ENCODE results near the gene EDA. TPM values are rescaled to one million over a fixed set of nuclear protein-coding genes. Genes with fewer than 3 reads are reported as not detected.

EDA gene
- total RNA-seq, 1 donor from 2014 or later = 6.8 TPM

GRCh38 chrX:69876221-69876620 lies 260.3 kb downstream of the EDA start:
- H3K4me3 ChIP-seq = no peak overlapping the region
- Mint-ChIP-seq H3K4me1 (no peaks in the 10 kb centered on the region), H3K27ac (no peak overlapping the region), H3K4me3 (no peak overlapping the region), H3K36me3 (no peaks in the 10 kb centered on the region), H3K9me3 (peaks cover 2% of the 10 kb centered on the region), H3K27me3 (ENCODE audit: insufficient read depth, low read depth) (peaks cover 2% of the 10 kb centered on the region)
- no peak overlapping the region for H3K4me2 ChIP-seq
- no peak overlapping the region for H3K9ac ChIP-seq
- H3K4me1 ChIP-seq = no peaks in the 10 kb centered on the region
- no peaks in the 10 kb centered on the region for H3K79me2 ChIP-seq (ENCODE audit: low read depth)
- no peaks in the 10 kb centered on the region for H3F3A ChIP-seq (ENCODE audit: low read depth)
- H3K27ac ChIP-seq = no peak overlapping the region
- H2AFZ ChIP-seq (replicated peaks) = no peak overlapping the region
- H3K9me3 ChIP-seq (ENCODE audit: low read depth) = peaks cover 11% of the 10 kb centered on the region
- TF ChIP-seq CTCF (IDR thresholded peaks at IDR 0.05) = no peak
- TF ChIP-seq EZH2 (IDR thresholded peaks at IDR 0.05) = no peak
- TF ChIP-seq EZH2phosphoT487 (IDR thresholded peaks at IDR 0.05) = no peak
- DNase-seq (ENCODE audit: low spot score) = no peak
- H4K20me1 ChIP-seq (ENCODE audit: low read depth) = no peaks in the 10 kb centered on the region
- no peaks in the 10 kb centered on the region for H3K36me3 ChIP-seq
- no peaks in the 10 kb centered on the region for H3K27me3 ChIP-seq

DNA sequence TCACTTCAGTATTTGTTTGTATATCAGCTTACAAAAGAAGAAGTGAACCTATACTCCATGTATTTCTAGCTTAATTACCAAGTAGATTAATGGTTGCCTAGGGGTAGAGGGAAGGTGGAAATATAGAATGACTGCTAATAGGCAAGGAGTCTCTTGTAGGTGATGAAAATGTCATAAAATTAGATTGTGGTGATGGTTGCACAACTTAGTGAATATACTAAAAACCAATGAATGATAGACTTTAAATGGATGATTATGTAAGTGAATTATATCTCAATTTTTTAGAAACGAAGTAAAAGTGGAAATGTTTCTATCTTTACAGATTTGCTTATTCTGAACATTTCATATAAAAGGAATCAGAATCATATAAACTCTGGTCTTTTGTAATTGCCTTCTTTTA lies 268.3 kb downstream of the EDA start:
- no peak overlapping the region for H3K4me3 Mint-ChIP-seq
- Histone ChIP-seq H3K4me3 (no peak overlapping the region), H3K27me3 (no peaks in the 10 kb centered on the region), H4K20me1 (ENCODE audit: low read depth) (no peaks in the 10 kb centered on the region), H3K27ac (no peak overlapping the region), H2AFZ (replicated peaks) (no peak overlapping the region), H3K4me2 (no peak overlapping the region), H3K79me2 (ENCODE audit: low read depth) (no peaks in the 10 kb centered on the region), H3K9ac (no peak overlapping the region), H3K4me1 (no peaks in the 10 kb centered on the region), H3K36me3 (no peaks in the 10 kb centered on the region), H3F3A (ENCODE audit: low read depth) (no peaks in the 10 kb centered on the region), H3K9me3 (ENCODE audit: low read depth) (peaks cover 9% of the 10 kb centered on the region)
- no peak for DNase-seq (ENCODE audit: low spot score)
- H3K27ac Mint-ChIP-seq = no peak overlapping the region
- peaks cover 6% of the 10 kb centered on the region for H3K9me3 Mint-ChIP-seq
- peaks cover 4% of the 10 kb centered on the region for H3K27me3 Mint-ChIP-seq (ENCODE audit: insufficient read depth, low read depth)
- TF ChIP-seq EZH2 (IDR thresholded peaks at IDR 0.05) (no peak), EZH2phosphoT487 (IDR thresholded peaks at IDR 0.05) (no peak)
- H3K36me3 Mint-ChIP-seq = no peaks in the 10 kb centered on the region
- no peaks in the 10 kb centered on the region for H3K4me1 Mint-ChIP-seq

GRCh38 chrX:69896046-69896445 lies 280.1 kb downstream of the EDA start:
- no peak for TF ChIP-seq CTCF (IDR thresholded peaks at IDR 0.05)
- TF ChIP-seq EZH2 (IDR thresholded peaks at IDR 0.05) = no peak
- no peak for TF ChIP-seq EZH2phosphoT487 (IDR thresholded peaks at IDR 0.05)
- Mint-ChIP-seq H3K4me3 (no peak overlapping the region), H3K4me1 (no peaks in the 10 kb centered on the region), H3K27me3 (ENCODE audit: insufficient read depth, low read depth) (no peaks in the 10 kb centered on the region), H3K36me3 (no peaks in the 10 kb centered on the region), H3K27ac (no peak overlapping the region), H3K9me3 (no peaks in the 10 kb centered on the region)
- H3K27ac ChIP-seq = no peak overlapping the region
- no peak overlapping the region for H3K4me3 ChIP-seq
- no peaks in the 10 kb centered on the region for H3K36me3 ChIP-seq
- H3K27me3 ChIP-seq = no peaks in the 10 kb centered on the region
- DNase-seq (ENCODE audit: low spot score) = no peak
- no peak overlapping the region for H3K4me2 ChIP-seq
- H2AFZ ChIP-seq (replicated peaks) = no peak overlapping the region
- no peak overlapping the region for H3K9ac ChIP-seq
- H3K4me1 ChIP-seq = no peaks in the 10 kb centered on the region
- H3F3A ChIP-seq (ENCODE audit: low read depth) = no peaks in the 10 kb centered on the region
- H3K9me3 ChIP-seq (ENCODE audit: low read depth) = no peaks in the 10 kb centered on the region
- H4K20me1 ChIP-seq (ENCODE audit: low read depth) = no peaks in the 10 kb centered on the region
- no peaks in the 10 kb centered on the region for H3K79me2 ChIP-seq (ENCODE audit: low read depth)

- no peak overlapping the region for H3K4me3 ChIP-seq
- no peaks in the 10 kb centered on the region for H4K20me1 ChIP-seq (ENCODE audit: low read depth)
- TF ChIP-seq EZH2 (IDR thresholded peaks at IDR 0.05) = no peak
- TF ChIP-seq CTCF (IDR thresholded peaks at IDR 0.05) = no peak
- no peak for TF ChIP-seq EZH2phosphoT487 (IDR thresholded peaks at IDR 0.05)
- Mint-ChIP-seq H3K27me3 (ENCODE audit: insufficient read depth, low read depth) (no peaks in the 10 kb centered on the region), H3K9me3 (no peaks in the 10 kb centered on the region), H3K4me3 (no peak overlapping the region), H3K27ac (no peak overlapping the region), H3K36me3 (no peaks in the 10 kb centered on the region), H3K4me1 (peaks cover 8% of the 10 kb centered on the region)
- no peak for DNase-seq (ENCODE audit: low spot score)
- no peak overlapping the region for H3K27ac ChIP-seq
- H3K4me2 ChIP-seq = no peak overlapping the region
- H3K36me3 ChIP-seq = no peaks in the 10 kb centered on the region
- no peaks in the 10 kb centered on the region for H3F3A ChIP-seq (ENCODE audit: low read depth)
- H3K79me2 ChIP-seq (ENCODE audit: low read depth) = no peaks in the 10 kb centered on the region
- no peaks in the 10 kb centered on the region for H3K27me3 ChIP-seq
- peaks cover 11% of the 10 kb centered on the region for H3K4me1 ChIP-seq
- H3K9me3 ChIP-seq (ENCODE audit: low read depth) = peaks cover 6% of the 10 kb centered on the region
- H2AFZ ChIP-seq (replicated peaks) = no peak overlapping the region
- no peak overlapping the region for H3K9ac ChIP-seq
Measured at GRCh38 chrX:69900491-69900890, 284.6 kb downstream of the EDA start.
